Activated CD4-positive, CD25-positive, alpha-beta regulatory T cell (primary cell): ENCODE measurements around the gene MBP.
"Not testable (repeated sequence)": the region's sequence is repeated elsewhere in the genome, so short reads cannot be mapped to it uniquely, and the experiment has no call there.

ENCODE experiments used
- DNase-seq, 4 experiments: peaks; one replicate each; lab custom pipeline; 2025; lab: John Stamatoyannopoulos, UW

Gene MBP

GRCh38 chr18:76972846-76973519 is 159.6 kb downstream of the MBP start:
- no peak for DNase-seq

GRCh38 chr18:76972241-76972640 is 160.3 kb downstream of the MBP start:
- DNase-seq, result no peak

GRCh38 chr18:76970770-76971559 is 161.6 kb downstream of the MBP start:
- no peak for DNase-seq

GRCh38 chr18:76967721-76968472 is 164.7 kb downstream of the MBP start:
- no peak for DNase-seq

GRCh38 chr18:76967299-76967698 is 165.3 kb downstream of the MBP start:
- not testable (repeated sequence) for DNase-seq

- DNase-seq, result not testable (repeated sequence)
These were observed 166.9 kb downstream of the MBP start for GRCh38 chr18:76965555-76966151.

GRCh38 chr18:76963936-76964335 is 168.6 kb downstream of the MBP start:
- no peak for DNase-seq

GRCh38 chr18:76962851-76963250 is 169.7 kb downstream of the MBP start:
- DNase-seq, result no peak

GRCh38 chr18:76960528-76961035 is 172.0 kb downstream of the MBP start:
- no peak for DNase-seq

GRCh38 chr18:76959605-76960004 is 173.0 kb downstream of the MBP start:
- DNase-seq, result no peak

- no peak for DNase-seq
These were observed 173.8 kb downstream of the MBP start for GRCh38 chr18:76958692-76959341.

GRCh38 chr18:76957384-76958355 is 174.9 kb downstream of the MBP start:
- no peak for DNase-seq

GRCh38 chr18:76956648-76957047 is 175.9 kb downstream of the MBP start:
- DNase-seq, result no peak

- DNase-seq, result no peak
These were observed 176.9 kb downstream of the MBP start for GRCh38 chr18:76955524-76956170.

GRCh38 chr18:76953583-76954233 is 178.9 kb downstream of the MBP start:
- no peak for DNase-seq

GRCh38 chr18:76953156-76953555 is 179.4 kb downstream of the MBP start:
- no peak for DNase-seq

GRCh38 chr18:76952747-76953146 is 179.8 kb downstream of the MBP start:
- no peak for DNase-seq

- no peak for DNase-seq
These were observed 180.9 kb downstream of the MBP start for GRCh38 chr18:76951456-76952247.

GRCh38 chr18:76948345-76948744 is 184.2 kb downstream of the MBP start:
- no peak for DNase-seq
